NCI-H1048 (cell line): Measurements from ENCODE around the gene FBXW4.
A peak's percentile ranks its signal among the peaks of the same experiment; 100 is the strongest.

Source experiments
- DNase-seq: peaks from one replicate; lab custom pipeline; 2025; lab: John Stamatoyannopoulos, UW

FBXW4 gene

DNA sequence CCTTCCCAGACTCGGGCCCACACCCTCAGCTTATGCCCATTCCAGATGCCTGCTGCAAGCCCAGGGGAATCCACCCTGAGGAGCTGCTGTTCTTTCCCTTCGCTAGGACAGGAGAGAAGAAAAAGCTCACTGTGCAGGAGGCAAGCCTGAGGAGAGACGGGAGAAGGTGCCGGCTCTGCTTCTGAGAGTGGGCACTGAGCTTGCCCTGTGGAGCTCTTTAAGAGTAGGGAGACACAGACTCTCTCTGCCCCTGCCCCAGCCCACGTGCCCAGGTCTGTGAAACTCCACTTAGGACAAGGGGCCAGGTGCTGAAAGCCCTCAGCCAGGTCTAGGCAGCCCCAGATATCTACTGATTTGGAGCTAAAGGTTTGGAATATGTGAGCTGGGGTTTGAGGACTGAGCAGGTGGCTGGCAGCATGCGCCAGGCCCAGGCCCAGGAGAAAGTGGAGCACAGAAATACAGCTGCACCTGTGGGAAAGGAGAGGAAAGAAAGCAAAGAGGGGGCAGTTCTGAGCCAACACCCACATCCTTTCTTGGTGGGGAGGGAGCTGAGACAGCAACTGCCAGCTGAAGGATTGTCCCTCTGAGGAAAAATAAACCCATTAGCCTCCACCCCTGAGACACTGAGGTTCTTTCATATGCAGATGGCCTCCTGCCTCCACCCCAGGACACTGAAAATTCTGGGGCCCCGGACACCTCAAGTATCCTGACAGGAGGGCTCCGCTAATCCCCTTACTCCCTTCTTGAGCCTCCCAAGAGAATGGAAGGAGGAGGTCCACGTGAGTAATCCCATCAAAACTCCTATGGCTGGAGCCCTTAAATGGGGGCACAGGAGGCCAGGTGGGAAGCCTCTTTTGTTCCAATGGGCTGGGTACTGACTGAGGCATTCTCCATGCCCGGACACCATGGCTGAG is 114.2 kb downstream of the FBXW4 start:
- no peak for DNase-seq

DNA sequence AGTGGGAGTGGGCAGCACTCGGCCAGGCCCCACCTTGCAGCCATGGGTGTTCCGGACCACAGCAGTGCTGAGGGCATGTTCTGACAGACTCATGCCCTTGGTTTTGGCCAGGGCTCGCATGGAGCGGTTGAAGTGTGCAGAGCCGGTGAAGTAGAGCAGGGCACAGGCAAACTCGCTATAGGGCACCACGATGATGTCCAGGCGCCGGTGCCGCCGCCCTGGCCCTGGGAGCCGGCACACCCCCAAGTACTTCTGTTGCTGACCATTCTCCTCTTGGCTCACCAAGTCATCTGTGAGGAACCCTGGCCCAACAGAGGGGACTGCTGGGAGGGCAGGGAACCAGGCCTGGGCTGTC is 115.5 kb downstream of the FBXW4 start:
- DNase-seq = no peak

DNA sequence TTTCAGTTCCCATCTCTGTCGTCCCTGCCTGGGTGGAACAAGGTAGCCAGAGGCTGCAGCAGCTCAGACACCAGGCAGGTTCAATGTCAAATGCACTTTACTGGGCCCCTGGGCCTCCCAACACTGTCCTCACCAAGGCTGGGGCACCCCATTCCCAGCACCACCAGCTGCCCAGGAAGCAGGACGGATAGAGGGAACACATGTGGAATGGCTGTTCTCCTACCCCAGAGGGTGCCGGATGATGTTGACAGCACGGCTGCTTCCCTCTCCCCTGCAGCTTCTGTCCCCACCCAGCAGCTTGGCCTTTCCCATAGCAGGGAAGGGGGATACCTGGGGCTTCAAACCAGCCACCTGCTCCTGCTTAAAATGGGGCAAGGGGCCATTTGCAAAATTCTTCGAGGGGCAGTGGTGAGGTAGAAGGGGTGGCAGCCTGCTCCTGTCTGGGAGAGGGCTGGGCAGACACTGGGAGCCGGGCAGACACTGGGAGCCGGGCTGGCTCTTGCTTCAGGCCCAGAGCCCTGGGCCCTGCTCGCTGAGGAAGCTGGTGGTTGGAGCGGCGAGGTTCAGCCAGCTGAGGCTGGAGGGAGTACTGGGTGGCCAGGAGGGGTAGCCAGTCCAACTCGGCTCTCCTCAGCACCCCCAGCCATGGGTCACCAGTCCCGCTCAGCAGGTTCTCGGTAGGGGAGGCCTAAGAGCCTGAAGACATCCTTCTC is 116.0 kb downstream of the FBXW4 start:
- no peak for DNase-seq

DNA sequence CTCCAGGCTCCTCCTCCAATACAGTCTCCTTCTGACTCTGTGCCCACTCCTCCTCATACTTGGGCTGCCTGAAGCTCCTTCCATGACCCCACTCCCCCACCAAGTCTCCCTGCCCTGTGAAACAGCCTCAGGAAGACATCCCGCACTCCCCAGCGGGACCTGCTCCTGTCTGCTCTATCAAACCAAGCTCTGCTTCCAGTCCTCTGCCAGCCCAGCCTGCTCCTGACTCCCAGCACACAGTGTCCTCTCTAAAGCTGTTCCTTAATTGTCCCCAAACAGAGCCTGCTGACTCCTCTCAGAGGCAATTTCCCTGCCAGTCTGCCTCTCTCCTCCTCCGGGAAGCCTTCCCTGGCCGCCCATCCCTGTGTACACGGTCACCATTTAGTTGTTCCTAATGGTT is 116.8 kb downstream of the FBXW4 start:
- no peak for DNase-seq

DNA sequence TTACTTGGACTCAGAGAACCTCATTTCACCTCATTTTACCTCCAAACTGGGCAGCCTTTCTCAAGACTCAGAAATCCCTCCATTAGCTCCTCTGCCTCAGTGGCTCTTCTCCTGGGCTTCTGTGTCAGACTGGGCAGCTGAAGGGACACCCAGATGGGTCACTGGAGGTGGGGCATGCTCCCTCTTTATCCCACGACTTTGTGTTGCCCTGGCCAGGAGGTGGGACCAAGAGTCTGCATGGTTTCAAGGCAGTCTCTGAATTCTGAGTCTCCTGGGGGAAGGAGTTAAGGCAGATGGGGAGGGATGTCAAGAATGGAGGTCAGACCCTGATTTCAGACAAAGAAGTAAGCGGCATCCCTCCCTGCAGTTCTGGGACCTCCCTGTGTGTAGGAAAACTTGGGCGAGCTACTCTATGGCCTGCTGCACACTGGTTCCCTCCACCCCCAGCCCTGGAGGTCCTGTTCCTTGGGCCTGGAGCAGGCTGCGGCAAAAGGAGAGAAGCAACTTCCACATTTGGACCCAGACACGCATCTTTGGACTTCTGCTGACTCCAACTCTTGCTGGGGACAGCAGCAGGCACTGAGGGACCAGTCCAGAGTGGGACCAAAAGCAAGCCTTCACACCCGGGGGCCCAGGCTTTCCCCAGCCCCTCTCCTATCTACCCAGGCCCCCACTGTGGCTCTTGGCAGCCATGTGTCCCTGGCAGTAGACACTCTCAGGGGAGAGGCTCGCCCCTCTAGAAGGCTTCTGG is 117.7 kb downstream of the FBXW4 start:
- no peak for DNase-seq

DNA sequence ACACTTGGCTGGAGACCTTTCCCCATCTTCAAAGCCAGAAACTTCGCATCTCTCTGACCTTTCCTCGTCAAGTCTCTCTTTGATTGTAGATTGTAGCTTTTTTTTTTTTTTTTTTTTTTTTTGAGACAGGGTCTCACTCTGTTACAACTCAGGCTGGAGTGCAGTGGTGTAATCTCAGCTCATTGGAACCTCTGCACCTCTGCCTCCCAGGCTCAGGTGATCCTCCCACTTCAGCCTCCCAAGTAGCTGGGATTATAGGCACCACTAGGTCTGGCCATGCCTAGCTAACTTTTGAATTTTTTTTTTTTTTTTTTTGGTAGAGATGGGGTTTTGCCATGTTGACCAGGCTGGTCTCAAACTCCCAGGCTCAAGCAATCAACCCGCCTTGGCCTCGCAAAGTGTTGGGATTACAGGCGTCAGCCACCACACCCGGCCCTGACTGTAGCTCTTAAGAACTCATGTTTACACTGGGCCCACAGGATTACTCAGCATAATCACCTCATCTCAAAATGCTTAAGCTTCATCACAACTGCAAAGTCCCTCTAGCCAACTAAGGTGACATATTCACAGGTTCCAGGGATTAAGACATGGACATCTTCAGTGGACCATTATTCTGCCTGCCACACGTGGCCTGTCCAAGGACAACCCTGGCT is 118.6 kb downstream of the FBXW4 start:
- DNase-seq = no peak

DNA sequence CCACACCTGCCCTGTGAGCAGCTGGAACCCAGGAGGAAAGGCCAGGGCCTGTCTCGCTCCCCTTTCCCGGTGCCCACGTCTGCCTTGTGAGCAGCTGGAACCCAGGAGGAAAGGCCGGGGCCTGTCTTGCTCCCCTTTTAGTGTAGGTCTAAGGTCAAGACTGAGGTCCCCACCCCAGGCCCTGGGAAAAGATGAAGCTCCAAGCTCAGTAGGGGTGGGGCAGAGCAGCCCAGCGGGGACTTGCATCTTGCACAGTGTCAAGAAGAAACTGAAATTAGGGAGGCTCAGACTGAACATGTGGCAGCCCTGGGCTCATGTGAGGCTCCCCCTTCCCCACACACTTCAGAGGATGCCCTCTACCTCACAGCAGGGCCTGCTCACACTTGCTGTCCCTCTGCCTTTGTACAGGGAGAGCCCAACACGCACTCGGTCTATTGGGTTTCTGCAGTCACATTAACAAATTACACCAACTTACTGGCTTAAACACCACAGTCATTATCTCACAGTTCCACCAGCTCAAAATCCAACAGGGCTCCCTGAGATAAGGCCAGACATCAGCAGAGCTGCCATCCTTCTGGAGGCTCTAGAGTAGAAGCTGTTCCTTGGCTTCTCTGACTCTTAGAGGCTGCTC is 119.3 kb downstream of the FBXW4 start:
- no peak for DNase-seq

DNA sequence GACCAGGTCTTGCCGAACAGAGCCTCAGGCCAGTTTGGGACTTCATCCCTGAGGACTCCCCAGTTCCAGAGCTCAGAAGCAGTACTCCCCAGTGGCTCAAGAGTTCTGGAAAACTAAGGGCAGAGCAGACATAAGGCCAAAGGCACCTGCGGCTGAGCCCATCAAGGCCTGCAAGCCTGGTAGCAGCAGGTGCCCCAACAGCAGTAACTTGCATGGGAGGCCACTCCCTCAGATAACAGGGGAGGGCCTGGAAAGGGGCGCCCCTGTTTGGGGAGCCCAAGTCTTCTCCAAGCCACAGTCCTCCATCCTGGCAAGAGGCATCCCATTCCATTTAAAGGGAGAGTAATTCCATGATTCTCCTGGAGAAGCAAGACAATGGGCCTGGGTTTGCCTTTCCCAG is 119.9 kb downstream of the FBXW4 start:
- DNase-seq = no peak

DNA sequence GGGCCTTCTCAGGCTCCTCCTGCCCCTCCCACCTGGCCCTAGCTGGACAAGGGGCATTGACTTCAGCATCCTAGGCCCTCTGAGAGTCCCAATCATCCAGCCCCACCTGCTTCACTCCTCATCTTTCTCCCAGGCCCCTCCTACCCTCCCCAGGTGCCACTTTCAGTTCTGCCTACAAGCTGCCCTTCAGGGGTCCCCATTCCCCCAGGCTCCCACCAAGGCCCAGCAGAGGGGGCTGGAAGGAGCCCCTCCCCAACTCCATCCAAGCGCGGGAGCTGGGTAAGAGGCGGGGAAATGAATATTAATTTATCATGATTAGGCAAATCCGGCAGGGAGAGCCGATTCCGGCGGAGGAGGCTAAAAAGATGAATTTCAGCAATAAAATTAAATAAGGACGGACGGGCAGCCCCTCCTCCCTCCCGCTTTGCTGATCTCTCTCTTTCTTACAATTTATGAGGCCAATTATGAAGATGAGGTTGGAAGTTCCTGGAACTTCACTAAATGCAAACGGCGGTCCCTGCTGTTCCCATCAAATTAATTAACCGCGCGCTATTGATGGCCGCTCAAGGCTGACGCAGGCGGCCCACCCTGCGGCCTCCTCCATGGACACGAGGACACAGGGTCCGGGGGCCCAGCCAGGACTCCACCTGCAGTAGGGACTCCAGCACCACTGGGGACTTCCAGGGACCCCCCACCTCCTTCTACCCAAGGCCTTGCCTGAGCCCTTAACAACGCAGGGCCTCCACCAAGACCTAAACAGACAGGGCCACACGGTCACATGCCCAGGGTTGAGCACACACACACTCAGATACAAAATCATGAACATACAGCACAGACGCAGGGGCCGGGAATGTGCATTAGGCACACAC is 120.9 kb downstream of the FBXW4 start:
- DNase-seq = no peak

DNA sequence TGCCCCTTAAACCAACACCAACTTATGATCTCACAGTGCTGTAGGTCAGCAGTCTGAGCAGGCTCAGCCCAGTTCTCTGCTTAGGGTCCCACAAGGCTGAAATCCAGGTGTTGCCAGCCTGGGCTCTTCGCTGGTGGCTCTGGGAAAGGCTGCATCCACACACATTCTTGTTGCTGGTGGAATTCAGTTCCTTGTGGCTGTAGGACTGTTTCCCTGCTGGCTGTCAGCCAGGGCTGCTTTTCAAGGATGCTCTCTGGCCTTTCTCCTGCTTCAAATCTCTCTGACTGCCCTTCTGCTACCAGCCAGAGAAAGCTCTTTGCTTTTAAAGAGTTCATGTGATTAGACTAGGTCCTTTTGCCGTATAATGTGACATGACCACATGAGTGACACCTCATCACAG is 122.2 kb downstream of the FBXW4 start:
- no peak for DNase-seq

DNA sequence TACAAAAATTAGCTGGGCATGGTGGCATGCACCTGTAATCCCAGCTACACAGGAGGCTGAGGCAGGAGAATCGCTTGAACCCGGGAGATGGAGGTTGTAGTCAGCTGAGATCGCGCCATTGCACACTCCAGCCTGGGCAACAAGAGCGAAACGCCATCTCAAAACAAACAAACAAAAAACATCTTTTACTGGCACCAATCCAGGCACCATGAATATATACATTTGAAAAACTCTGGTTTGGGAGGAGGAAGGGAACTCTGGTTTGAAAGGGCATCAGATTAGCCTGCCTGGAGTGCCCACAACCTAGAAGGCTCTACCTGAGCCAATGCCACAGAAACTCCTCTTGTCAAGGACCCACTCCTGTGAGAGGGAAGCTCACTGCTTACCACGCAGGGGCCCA is 122.8 kb downstream of the FBXW4 start:
- no peak for DNase-seq

DNA sequence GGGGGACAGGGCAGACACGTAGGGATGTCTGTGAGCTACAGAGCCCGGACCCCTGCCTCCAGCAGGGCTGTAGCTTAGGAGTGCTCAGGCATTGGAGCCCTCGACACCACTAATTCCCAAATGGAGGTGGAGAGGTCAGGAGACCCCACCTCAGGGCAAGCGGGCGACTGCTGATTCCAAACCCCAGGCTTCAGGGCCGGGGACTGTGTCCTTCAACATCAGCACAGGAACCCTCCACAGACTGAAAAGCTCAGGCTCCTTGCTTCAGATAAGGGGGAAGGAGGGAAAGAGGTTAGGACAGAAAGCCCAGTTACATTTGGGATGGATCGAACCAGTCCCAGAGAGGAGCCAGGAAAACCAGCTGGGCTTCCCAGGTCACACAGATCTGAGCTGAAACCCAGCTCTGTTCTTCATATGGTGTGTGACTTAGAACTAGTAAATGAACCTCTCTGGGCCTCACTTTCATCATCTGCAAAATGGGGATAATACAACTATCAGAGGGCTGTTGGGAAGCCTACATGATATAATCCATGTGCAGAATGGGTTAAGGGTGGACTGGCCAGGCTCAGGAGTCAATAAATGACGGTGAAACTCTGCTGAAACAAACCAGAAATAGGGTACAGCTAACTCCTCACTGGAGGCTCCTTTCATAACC is 123.6 kb downstream of the FBXW4 start:
- DNase-seq = no peak

DNA sequence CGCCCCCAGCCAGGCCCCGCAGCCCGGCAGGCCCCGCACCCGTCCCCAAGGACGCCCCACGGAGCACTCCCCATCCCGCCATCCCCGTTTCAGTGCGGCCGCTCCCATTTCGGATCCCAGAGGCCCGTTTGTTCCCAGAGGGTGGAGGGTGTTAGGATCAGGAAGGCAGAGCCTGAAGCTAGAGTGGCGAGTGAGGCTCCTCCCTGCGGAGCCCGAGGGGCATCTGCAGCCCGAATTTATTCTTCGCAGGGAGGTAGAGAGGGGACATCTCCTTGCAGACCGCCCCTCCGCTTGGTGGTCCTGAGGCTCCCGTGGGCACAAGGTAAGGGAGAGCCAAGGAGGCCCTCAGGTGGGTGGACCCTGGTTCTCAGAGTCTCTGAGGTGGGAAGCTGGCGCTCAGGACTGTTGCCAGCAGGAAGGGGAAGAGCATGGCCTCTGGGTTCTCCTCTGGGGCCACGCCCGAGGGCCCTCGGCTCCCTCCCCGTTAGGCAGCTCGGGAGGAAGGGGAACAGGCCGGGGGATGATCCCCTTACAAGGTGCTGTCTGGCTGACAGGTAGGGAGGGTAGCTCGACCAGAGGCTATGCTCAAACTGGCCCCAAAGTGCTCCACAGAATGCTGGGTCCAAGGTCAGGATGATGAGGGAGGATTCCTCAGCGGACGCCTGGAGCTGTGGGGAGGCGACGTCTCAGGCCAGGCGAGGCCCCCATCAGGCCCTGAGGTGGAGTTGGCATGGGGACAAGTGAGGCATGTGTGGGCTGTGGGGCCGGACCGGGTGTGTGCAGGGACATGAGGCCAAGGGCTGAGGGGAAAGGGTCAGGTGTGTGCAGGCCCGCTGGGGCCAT is 124.3 kb downstream of the FBXW4 start:
- no peak for DNase-seq

DNA sequence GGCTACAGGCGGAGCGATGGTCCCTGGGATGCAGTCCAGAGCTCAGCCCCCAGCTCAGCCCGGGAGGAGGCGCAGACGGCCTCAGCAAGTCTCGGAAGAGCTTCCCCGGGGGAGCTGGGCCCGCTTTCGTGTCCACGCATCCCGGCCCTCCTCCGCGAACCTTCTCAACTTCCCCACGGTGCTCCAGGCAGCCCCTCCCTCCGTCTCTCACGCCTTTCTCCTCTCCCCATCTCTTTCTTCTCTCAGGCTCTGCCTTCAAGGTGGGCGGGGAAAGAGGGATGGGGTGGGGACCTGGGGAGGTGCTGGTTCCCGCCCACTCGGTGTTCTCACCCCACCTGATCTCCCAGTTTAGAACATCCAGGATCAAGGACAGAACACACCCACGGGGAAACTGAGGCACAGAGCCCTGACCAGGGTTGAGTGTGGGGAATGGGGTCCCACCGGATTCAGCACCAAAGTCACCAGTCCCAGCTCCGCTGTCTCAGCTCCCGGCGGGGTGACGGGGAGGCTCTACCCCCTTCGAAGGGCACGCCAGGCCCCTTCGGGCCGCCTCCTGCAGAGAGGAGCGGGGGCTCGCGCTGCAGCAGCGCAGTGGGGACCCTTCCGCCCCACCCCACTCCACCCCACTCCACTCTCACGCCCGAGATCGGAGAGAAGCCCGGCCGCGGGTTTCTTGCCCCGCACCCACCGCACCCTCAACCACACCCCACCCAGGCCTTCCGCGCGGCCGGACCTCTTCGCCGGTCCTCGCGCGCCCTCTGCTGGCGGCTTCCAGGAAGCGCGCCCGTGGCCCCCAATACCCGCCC is 125.1 kb downstream of the FBXW4 start:
- DNase-seq = peak; percentile 28

DNA sequence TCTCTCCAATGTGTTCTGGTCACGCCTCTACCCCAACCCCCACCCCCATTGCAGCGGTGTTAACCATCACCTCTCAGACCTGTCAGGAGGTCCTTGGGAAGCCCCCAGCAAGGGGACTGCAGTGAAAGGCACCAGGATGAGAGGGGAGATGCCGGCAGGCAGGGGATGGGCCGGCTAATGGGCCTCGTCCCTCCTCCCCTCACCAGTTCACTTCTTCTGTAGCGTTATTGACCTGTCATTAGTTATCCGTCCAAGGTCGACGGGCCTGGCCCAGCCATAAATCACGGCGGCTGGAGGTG is 125.7 kb downstream of the FBXW4 start:
- no peak for DNase-seq

DNA sequence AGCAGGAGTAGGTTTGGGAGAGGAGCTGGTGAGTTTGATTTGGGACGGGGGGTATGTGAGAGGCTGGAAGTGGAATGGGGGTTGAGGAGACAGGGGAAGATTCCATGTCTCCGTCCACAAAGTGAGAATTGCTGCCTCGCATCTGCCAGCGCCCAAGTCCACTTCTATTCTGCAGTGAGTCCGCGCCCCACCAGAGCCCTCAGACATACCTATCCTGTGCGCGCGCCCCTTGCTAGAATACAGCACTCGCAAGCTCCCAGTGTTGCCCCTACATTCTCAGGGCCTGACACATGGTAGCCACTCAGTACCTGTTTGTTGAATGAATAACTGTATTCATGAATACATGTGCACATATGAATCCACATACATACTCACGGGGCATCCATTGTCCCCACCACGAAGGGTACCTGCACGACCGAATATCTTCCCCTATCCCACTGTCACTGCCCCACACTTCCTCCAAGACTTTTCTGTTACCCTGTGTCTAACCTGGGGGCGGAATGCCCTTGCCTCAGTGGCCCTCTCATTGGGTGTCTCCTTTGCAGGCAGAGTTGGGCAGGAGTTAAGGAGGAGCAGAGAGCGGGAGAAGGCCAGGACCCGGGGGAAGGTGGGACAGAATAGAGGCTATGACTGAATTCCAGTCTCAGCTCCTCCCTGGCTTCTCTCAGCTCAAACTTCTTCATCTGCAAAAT is 126.8 kb downstream of the FBXW4 start:
- no peak for DNase-seq

DNA sequence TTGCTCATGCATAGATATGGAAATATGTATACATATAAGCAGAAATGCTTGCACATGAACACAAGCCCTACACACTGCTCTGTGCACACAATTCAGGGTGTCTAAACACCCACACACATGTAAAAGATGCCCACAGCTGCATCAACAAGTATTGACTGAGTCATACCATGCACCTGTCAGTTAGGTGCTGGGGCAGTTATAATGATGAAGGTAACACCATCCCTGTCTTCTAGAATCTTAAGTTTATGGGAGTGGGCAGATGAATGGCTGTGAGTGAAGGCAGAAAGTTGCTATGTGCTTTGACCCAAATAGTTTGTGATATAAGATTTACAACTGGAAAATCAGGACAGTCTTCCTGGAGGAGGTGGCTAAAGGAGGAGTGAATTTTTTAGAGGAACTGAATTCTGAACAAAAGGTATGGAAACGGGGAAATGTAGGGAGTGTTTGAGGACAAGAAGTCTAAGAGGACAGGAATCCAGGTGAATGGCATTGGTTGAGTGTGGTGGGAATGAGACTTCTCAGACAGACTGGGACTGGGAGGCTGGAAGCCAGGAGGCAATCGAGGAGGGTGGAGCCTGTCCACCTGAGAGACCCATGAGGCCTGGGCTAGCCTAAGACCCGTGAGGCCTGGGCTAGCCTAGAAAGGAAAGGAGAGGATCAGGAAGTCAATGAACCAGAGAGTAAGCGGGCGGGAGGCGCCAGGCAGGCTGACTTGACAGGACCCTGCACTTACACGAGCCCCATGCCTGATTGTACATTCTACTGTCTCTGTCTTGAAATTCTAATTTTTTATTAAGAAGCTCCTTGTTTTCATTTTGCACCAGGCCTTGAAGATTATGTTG is 127.6 kb downstream of the FBXW4 start:
- DNase-seq = no peak
